ENCODE results near the gene PAWR.

The PAWR gene

DNA sequence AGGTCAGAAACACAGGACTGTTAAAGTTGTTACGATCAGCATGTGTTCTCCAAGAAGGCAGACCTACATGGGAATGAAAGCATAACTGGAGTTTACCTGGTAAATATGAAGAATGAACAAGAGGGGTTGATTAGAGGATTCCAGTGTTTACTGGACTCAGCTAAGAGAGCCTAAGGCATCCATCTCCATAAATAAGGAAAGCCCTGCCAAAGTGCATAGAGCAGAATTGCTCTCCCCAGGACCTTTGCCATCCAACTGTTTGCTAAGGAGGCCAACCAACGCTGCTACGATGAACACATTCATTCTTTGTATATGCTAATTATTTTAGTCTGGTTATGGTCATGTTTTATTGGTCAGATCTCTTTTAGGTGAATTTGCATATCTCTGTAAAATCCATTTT, 17.1 kb upstream of the PAWR start:
- H3K9me3 ChIP-seq (ENCODE audit: low read depth, low read length) = no peaks in the 10 kb centered on the region
- no peak overlapping the region for H3K27ac ChIP-seq
- no peak for TF ChIP-seq FOXP2 (optimal IDR thresholded peaks at IDR 0.05; ENCODE audit: control extremely low read depth, extremely low read length, insufficient read depth)
- TF ChIP-seq EZH2 (IDR thresholded peaks at IDR 0.05) = no peak
- no peak for TF ChIP-seq POLR2AphosphoS5 (IDR thresholded peaks at IDR 0.05; ENCODE audit: borderline replicate concordance, low read depth, low read length)
- no peak for DNase-seq (ENCODE audit: low read depth, low spot score)
- H3K4me3 ChIP-seq = no peak overlapping the region
- no peaks in the 10 kb centered on the region for H3K36me3 ChIP-seq (ENCODE audit: insufficient read depth, low read length)
- no peak overlapping the region for H3K9ac ChIP-seq (ENCODE audit: insufficient read length)

DNA sequence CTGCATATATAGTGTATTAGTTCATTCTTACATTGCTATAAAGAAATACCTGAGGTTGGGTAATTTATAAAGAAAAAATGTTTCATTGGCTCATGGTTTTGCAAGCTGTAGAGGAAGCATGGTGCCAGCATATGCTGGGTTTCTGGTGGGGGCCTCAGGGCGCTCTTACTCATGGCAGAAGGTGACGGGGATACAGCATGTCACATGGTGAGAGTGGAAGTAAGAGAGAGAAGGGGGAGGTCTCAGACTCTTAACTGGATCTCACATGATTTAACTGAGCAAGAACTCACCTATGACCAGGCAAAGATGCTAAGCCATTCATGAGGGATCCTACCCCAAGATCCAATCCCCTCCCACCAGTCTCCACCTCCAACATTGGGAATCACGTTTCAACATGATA, 15.9 kb upstream of the PAWR start:
- H3K4me3 ChIP-seq = no peak overlapping the region
- H3K36me3 ChIP-seq (ENCODE audit: insufficient read depth, low read length) = no peaks in the 10 kb centered on the region
- no peak for DNase-seq (ENCODE audit: low read depth, low spot score)
- TF ChIP-seq EZH2 (IDR thresholded peaks at IDR 0.05) (no peak), POLR2AphosphoS5 (IDR thresholded peaks at IDR 0.05; ENCODE audit: borderline replicate concordance, low read depth, low read length) (no peak), FOXP2 (optimal IDR thresholded peaks at IDR 0.05; ENCODE audit: control extremely low read depth, extremely low read length, insufficient read depth) (no peak)
- H3K9ac ChIP-seq (ENCODE audit: insufficient read length) = no peak overlapping the region
- no peak overlapping the region for H3K27ac ChIP-seq
- H3K9me3 ChIP-seq (ENCODE audit: low read depth, low read length) = no peaks in the 10 kb centered on the region

DNA sequence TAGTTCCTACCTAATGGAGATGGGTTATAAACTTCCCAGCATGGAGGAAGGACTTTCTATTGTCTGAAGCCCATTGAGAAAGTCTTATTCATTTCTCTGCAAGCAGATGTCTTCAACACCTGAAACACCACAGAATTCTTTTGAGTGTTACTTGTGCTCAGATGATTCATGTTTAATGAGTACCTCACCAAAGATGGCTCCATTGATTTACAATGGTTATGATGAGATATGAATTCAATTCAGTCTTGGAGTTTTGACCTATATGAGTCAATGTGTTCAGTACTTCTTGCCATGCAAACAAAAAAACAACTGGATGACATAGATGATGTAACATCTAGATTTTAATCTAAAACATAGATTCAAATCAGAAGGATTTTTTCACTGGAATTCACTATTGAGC, 15.4 kb upstream of the PAWR start:
- Histone ChIP-seq H3K4me3 (no peak overlapping the region), H3K36me3 (ENCODE audit: insufficient read depth, low read length) (no peaks in the 10 kb centered on the region), H3K27ac (no peak overlapping the region), H3K9me3 (ENCODE audit: low read depth, low read length) (no peaks in the 10 kb centered on the region), H3K9ac (ENCODE audit: insufficient read length) (no peak overlapping the region)
- DNase-seq (ENCODE audit: low read depth, low spot score) = no peak
- TF ChIP-seq FOXP2 (optimal IDR thresholded peaks at IDR 0.05; ENCODE audit: control extremely low read depth, extremely low read length, insufficient read depth) = no peak
- TF ChIP-seq EZH2 (IDR thresholded peaks at IDR 0.05) = no peak
- TF ChIP-seq POLR2AphosphoS5 (IDR thresholded peaks at IDR 0.05; ENCODE audit: borderline replicate concordance, low read depth, low read length) = no peak

DNA sequence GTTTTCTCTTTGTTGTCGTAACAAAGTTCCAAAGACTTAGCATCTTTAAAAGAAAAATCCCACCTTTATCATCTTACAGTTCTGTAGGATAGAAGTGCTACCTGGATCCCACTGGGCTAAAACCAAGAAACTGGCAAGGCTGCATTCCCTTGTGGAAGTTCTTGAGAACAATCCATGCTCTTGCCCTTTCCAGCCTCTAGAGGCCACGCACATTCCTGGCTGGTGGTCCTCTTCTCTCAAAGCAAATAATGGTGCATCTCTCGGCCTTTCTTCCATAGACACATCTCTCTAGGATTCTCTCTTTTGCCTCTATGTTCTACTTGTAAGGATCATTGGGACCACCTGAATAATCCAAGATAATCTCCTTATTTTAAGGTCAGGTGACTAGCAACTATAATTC, 8.2 kb upstream of the PAWR start:
- no peaks in the 10 kb centered on the region for H3K36me3 ChIP-seq (ENCODE audit: insufficient read depth, low read length)
- no peak overlapping the region for H3K27ac ChIP-seq
- no peak for TF ChIP-seq EZH2 (IDR thresholded peaks at IDR 0.05)
- no peak for TF ChIP-seq POLR2AphosphoS5 (IDR thresholded peaks at IDR 0.05; ENCODE audit: borderline replicate concordance, low read depth, low read length)
- no peak for TF ChIP-seq FOXP2 (optimal IDR thresholded peaks at IDR 0.05; ENCODE audit: control extremely low read depth, extremely low read length, insufficient read depth)
- DNase-seq (ENCODE audit: low read depth, low spot score) = no peak
- H3K4me3 ChIP-seq = no peak overlapping the region
- no peak overlapping the region for H3K9ac ChIP-seq (ENCODE audit: insufficient read length)
- no peaks in the 10 kb centered on the region for H3K9me3 ChIP-seq (ENCODE audit: low read depth, low read length)

DNA sequence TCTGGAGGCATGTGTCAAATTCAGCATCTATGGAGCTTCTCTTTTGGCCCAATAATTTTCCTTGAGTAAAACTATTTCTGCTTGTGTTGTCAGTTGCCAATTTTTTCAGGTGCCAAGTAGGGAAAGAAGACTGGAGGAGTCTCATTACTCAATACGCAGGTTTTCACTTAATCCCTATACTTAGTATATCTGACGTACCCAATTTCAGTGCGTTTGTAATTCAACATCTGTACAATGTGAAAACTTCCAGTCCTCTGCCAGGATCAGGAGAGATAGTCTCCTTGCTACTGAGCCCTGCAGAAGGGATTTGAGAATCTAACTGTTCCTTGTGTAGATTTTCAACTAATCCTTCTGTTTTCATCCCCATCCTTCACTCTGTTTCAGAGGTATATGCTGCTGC, 5.7 kb upstream of the PAWR start:
- no peak overlapping the region for H3K27ac ChIP-seq
- H3K9me3 ChIP-seq (ENCODE audit: low read depth, low read length) = no peaks in the 10 kb centered on the region
- H3K36me3 ChIP-seq (ENCODE audit: insufficient read depth, low read length) = no peaks in the 10 kb centered on the region
- no peak overlapping the region for H3K4me3 ChIP-seq
- no peak for DNase-seq (ENCODE audit: low read depth, low spot score)
- TF ChIP-seq EZH2 (IDR thresholded peaks at IDR 0.05) (no peak), POLR2AphosphoS5 (IDR thresholded peaks at IDR 0.05; ENCODE audit: borderline replicate concordance, low read depth, low read length) (no peak), FOXP2 (optimal IDR thresholded peaks at IDR 0.05; ENCODE audit: control extremely low read depth, extremely low read length, insufficient read depth) (no peak)
- no peak overlapping the region for H3K9ac ChIP-seq (ENCODE audit: insufficient read length)

DNA sequence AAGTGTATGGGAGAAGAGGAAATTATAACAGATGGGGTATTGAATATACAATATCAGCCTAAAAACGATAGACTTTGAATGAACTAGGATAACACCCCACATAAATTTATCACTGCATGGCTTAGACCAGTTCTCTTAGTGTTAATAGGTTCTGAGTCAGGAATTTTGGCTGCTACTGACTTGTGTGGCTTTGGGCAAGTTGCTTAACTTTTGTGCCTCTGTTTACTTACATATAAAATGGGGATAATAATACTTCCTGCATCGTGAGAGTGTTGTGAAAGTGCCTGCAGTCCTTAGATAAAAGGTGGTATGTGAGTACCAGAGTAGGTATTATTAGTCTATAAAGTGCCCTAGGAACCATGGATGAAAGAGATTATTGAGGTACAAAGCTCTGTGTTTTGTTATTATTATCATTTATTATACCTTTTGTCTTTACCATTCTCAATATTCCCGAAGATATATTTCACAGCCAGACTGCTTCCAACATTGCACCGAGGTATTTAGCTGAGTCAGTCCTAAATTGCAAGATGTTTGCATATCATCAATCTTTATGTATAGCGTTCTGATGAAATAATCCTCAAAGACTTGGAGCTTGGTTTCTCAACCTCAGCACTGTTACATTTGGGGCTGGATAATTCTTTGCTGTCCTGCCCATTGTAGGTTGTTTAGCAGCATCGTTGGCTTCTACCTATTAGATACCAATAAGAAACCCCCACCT, 2.3 kb upstream of the PAWR start:
- H3K9me3 ChIP-seq (ENCODE audit: low read depth, low read length) = no peaks in the 10 kb centered on the region
- no peak for TF ChIP-seq EZH2 (IDR thresholded peaks at IDR 0.05)
- TF ChIP-seq POLR2AphosphoS5 (IDR thresholded peaks at IDR 0.05; ENCODE audit: borderline replicate concordance, low read depth, low read length) = no peak
- TF ChIP-seq FOXP2 (optimal IDR thresholded peaks at IDR 0.05; ENCODE audit: control extremely low read depth, extremely low read length, insufficient read depth) = no peak
- peak overlapping the region; percentile 82 for H3K27ac ChIP-seq
- DNase-seq (ENCODE audit: low read depth, low spot score) = no peak
- H3K36me3 ChIP-seq (ENCODE audit: insufficient read depth, low read length) = no peaks in the 10 kb centered on the region
- H3K4me3 ChIP-seq = peak overlapping the region; percentile 89
- H3K9ac ChIP-seq (ENCODE audit: insufficient read length) = peak overlapping the region; percentile 38

DNA sequence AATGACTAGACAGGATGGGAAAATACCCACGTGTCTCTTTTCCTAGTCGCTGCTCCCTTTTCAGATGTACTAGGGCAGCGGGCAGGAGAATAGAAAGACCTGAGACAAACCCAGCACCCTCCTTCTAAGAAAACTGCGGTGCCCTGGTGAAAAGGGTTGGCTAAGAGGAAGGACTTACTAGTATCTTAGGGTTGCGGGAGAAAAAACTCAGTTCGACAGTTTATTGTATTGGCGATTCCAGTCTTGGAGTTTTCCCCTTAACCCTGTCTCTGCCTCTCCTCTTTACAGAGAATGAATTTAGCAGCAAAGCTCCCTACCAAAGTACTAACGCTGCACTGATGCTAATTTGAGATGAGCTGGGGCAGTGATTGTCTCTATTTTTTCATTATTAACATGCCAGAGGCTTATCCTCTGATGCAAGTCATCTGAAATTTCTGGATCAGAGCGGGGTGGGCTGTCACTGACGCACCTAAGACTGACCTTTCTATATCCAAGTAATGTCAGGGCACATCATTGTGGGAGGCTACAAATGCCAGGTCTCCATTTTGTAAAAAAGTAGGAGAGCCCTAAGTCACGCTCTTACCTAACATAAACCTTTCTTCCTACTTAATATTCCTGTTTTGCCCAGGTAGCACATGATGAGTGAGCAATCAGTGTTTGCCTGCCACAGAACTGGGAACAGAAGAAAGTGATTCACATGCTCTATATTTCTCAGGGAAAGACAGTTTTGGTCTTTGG, 916 bp upstream of the PAWR start:
- Histone ChIP-seq H3K27ac (peak overlapping the region; percentile 82), H3K9ac (ENCODE audit: insufficient read length) (peak overlapping the region; percentile 80), H3K4me3 (peak overlapping the region; percentile 89), H3K9me3 (ENCODE audit: low read depth, low read length) (no peaks in the 10 kb centered on the region), H3K36me3 (ENCODE audit: insufficient read depth, low read length) (no peaks in the 10 kb centered on the region; the same call in 1 of the 2 replicates)
- TF ChIP-seq EZH2 (IDR thresholded peaks at IDR 0.05) (no peak), FOXP2 (optimal IDR thresholded peaks at IDR 0.05; ENCODE audit: control extremely low read depth, extremely low read length, insufficient read depth) (no peak), POLR2AphosphoS5 (IDR thresholded peaks at IDR 0.05; ENCODE audit: borderline replicate concordance, low read depth, low read length) (no peak)
- DNase-seq (ENCODE audit: low read depth, low spot score) = no peak

DNA sequence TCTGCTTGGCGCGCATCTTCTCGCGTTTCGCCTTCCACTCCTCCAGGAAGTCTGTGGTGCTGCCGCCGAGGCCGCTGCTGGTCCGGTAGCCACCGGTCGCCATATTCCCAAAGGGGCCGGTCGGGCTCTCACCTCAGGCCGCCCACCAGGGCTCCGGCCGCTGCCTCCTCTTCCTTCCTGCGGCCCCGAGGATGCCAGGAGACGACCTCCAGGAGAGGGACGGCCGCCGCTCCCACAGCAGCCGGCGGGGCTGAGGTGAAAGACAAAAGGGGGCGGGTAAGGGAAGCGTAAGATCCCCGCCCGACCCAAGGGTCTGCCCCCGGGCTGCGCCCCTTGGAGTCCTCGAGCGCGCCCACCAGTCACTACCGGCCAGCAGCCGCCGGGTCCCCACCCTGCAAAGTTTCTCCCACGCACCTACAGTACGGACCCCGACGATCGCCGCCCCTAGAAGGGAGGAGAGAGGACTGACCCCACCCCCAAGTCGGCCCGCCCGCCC, 574 bp downstream of the PAWR start:
- Histone ChIP-seq H3K4me3 (peak overlapping the region; percentile 89), H3K27ac (no peak overlapping the region), H3K36me3 (ENCODE audit: insufficient read depth, low read length) (no peaks in the 10 kb centered on the region; the same call in 1 of the 2 replicates), H3K9me3 (ENCODE audit: low read depth, low read length) (no peaks in the 10 kb centered on the region), H3K9ac (ENCODE audit: insufficient read length) (peak overlapping the region; percentile 77)
- no peak for DNase-seq (ENCODE audit: low read depth, low spot score)
- TF ChIP-seq POLR2AphosphoS5 (IDR thresholded peaks at IDR 0.05; ENCODE audit: borderline replicate concordance, low read depth, low read length) (no peak), EZH2 (IDR thresholded peaks at IDR 0.05) (no peak), FOXP2 (optimal IDR thresholded peaks at IDR 0.05; ENCODE audit: control extremely low read depth, extremely low read length, insufficient read depth) (peak; percentile 22)
